Epithelial cell of proximal tubule (primary cell): ENCODE results near the gene UNC13C. TPM values are rescaled to one million over a fixed set of nuclear protein-coding genes. Genes with fewer than 3 reads are reported as not detected.

Experiments used
- DNase-seq: peaks from one replicate; pipeline ENCODE4 v3.0.0-alpha.2; 2011; ENCODE audit warnings: low read depth
- H3K4me3 ChIP-seq: 2 replicates; pipeline ENCODE4 v1.5.1; 2011; ENCODE audit warnings: low read depth, mild to moderate bottlenecking, low read length
- total RNA-seq: library from RNA; depleted of rRNA; stranded (reverse); fragments of >200 nt; gene quantifications from 2 replicates; pipeline ENCODE4 v1.2.3, GENCODE V29; 2015
- TF ChIP-seq, protein P1 (sequence below): conservative IDR thresholded peaks from 2 replicates; pipeline ENCODE4 v1.5.1; 2012; ENCODE audit warnings: low read depth, mild to moderate bottlenecking, low read length

UNC13C gene
- total RNA-seq, 1 donor from 2014 or later = 0.06 TPM

DNA sequence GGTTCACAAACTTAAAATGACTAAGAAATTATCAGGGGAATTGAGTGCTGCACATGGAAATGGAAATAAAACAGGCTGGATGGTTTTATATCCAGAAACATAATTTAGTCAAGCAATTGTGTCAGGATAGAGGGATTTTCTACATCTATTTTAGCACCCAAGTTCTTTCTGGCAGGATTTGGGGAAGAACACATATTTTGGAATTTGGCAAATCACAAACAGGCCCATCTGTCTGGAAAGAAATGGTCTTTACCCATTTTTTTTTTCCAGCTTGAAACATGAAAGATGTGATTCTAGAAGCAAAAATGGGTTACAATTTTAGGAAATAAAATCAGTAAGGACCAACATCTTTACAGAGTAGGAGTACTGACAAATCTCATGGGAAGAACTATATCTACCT lies 14.4 kb upstream of the UNC13C start:
- TF ChIP-seq, protein P1, sequence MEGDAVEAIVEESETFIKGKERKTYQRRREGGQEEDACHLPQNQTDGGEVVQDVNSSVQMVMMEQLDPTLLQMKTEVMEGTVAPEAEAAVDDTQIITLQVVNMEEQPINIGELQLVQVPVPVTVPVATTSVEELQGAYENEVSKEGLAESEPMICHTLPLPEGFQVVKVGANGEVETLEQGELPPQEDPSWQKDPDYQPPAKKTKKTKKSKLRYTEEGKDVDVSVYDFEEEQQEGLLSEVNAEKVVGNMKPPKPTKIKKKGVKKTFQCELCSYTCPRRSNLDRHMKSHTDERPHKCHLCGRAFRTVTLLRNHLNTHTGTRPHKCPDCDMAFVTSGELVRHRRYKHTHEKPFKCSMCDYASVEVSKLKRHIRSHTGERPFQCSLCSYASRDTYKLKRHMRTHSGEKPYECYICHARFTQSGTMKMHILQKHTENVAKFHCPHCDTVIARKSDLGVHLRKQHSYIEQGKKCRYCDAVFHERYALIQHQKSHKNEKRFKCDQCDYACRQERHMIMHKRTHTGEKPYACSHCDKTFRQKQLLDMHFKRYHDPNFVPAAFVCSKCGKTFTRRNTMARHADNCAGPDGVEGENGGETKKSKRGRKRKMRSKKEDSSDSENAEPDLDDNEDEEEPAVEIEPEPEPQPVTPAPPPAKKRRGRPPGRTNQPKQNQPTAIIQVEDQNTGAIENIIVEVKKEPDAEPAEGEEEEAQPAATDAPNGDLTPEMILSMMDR = no peak
- no peak overlapping the region for H3K4me3 ChIP-seq
- no peak for DNase-seq

DNA sequence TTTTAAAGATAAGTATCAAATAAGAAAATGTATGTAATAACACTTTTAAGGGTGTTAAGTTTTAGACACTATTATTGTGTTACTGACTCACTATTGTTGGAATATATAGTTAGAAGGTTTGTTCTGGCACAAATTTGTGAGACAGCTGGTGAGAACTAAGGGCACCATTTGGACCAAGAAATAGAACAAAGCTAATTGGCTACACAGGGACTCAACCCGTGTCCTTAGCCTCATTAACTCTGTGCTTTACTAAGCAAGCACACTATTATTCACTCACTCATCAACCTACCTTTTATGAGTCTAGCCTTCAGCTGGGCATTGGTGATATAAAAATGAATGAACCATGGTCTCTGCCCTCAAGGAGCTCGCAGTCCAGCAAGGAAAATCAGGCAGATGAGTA lies 4.1 kb upstream of the UNC13C start:
- TF ChIP-seq, protein P1 = no peak
- H3K4me3 ChIP-seq = no peak overlapping the region
- DNase-seq = no peak

DNA sequence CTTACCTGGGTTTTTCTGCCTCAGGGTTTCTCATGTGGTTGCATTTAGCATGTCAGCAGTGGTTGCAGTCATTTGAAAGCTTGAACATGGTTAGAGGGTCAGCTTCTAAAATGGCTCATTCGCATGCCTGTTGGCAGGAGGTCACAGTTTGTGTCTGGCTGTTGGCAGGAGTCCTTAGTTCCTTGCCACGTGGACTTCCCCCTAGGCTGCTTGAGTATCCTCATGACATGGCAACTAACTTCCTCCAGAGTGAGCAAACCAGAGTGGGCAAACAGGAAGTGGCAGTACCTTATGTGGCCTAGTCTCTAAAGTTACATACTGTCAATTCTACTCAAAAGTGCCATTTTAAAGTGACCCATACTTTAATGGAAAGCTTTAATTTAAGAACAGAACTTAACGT lies 3.4 kb upstream of the UNC13C start:
- DNase-seq = no peak
- TF ChIP-seq, protein P1 = no peak
- H3K4me3 ChIP-seq = no peak overlapping the region

DNA sequence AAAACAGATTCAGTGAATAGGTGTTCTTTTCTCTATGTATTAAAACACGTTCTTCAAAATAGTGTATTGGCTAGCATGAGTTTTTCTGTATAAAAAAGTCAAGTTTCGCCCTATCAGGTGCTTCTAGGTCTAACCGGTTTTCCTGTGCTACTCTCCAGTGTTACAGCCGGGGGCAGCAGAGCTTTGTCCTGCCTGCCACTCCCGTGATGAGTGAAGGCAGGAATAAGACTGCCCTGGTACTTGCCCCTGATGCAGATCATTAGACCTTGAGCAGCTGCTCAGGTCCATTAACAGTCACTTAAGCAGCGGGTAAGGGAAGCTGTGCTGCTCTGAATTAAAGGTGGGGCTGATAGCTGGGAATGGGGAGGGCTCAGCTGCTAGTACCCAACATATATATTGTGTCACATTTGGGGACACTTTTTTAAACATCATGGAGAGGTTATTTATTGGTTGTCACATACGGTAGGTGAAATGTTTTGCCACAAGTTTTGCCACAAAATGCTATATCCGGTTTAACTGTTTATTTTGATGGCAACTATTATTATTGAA lies 1.3 kb upstream of the UNC13C start:
- H3K4me3 ChIP-seq = no peak overlapping the region
- DNase-seq = no peak
- TF ChIP-seq, protein P1 = peak; percentile 66

DNA sequence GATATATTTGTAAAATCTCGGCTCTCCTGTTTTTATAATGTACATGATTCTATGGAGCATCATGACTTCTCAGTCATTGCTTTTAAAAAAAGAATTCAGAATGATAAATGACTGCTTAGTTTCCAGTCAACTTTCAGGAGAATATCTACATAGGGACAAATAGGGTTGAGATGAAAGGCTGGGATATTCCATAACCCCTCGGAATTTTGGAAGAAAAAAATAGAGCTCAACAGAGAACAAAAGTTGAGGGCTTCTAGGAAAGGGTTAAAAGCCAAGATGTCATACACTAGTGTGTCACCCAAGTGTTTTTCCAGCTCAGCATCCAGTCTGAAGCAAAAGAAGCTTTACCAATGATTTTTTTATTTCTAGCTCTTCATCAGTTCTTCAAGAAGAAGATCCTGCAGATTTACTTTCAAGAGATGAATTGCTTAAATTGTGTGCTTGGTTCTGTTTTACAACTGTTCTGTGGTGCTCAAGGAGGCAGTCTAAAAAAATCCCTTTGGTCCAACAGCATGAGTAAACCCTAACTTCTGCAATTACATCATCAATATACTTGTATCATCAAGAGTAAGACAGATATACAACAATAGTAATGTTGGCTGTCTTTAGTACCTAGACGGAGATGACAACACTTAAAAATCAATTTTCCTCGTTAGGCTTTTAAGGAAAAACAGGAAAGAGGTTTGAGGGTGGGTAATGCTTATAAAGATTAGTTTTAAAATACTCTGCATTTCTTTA lies 979 bp downstream of the UNC13C start:
- TF ChIP-seq, protein P1 = no peak
- DNase-seq = no peak
- no peak overlapping the region for H3K4me3 ChIP-seq

DNA sequence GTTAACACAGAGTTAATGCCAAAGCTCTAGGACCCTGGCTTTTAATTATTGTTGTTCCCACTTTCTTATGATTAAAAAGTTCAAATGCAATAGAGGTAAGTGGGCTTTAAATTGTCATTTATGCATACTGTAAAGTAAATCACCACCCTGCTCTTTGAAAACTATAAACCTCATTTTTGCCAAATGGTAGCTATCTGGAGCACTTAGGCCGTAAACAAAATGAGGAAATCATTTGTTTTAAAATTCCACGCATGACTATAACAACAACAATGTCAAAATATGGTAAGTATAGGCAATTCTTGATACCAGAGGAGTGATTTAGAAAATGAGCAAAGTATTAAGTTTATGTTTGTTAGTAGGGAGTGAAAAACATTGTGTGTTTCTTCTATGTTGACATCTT lies 1.8 kb downstream of the UNC13C start:
- no peak overlapping the region for H3K4me3 ChIP-seq
- TF ChIP-seq, protein P1 = no peak
- no peak for DNase-seq
